ENCODE measurements around the gene HSD17B11. TPM values are rescaled to one million over a fixed set of nuclear protein-coding genes. Genes with fewer than 3 reads are reported as not detected.

Gene HSD17B11
- total and polyA plus RNA-seq, 2 of the 8 experiments (the other 6 are each of a cell fraction or from before 2014, with no cell fraction given) = 6.0 to 9.0 TPM

- TF ChIP-seq KDM4A (IDR thresholded peaks at IDR 0.05; ENCODE audit: low read depth, low read length, severe bottlenecking) (no peak), TAF1 (IDR thresholded peaks at IDR 0.05; ENCODE audit: low read depth, low read length) (no peak), E2F6 (IDR thresholded peaks at IDR 0.05) (no peak), MAFK (IDR thresholded peaks at IDR 0.05; ENCODE audit: low read depth, low read length) (no peak), RFX5 (IDR thresholded peaks at IDR 0.05; ENCODE audit: borderline replicate concordance, low read depth, low read length) (no peak)
Measured at GRCh38 chr4:87306056-87306455, 84.9 kb downstream of the HSD17B11 start (continued).

Data from H1 (cell line).